GM23338 (cell line): ENCODE measurements around the gene LAT. TPM values are rescaled to one million over a fixed set of nuclear protein-coding genes. Genes with fewer than 3 reads are reported as not detected.

Source experiments
- ATAC-seq: fragments of 200-7000 bp; cut with Tn5 transposase; 3 replicates; pipeline ENCODE4 v1.9.1; 2020
- DNase-seq: peaks from one replicate; pipeline ENCODE4 v3.0.0-alpha.2; 2015; ENCODE audit warnings: low spot score
- H2AFZ ChIP-seq: fragments of 200-600 bp; sonication (generic); 2 replicates; pipeline ENCODE4 v1.8.0; 2016; ENCODE audit warnings: antibody characterized with exemption, mild to moderate bottlenecking, moderate library complexity
- H3F3A ChIP-seq: fragments of 200-600 bp; sonication (generic); replicated peaks from 2 replicates; pipeline ENCODE4 v1.8.0; 2017; ENCODE audit warnings: antibody characterized with exemption, mixed run types, low read depth
- H3K27ac ChIP-seq: fragments of 200-600 bp; sonication (generic); 2 replicates; pipeline ENCODE4 v1.6.1; 2016; ENCODE audit warnings: low read depth
- H3K27me3 ChIP-seq: fragments of 200-600 bp; sonication (generic); 2 replicates; pipeline ENCODE4 v1.8.0; 2016; ENCODE audit warnings: mild to moderate bottlenecking, mixed run types, moderate library complexity; ENCODE audit not compliant: insufficient read depth
- H3K36me3 ChIP-seq: fragments of 200-600 bp; sonication (generic); 2 replicates; pipeline ENCODE4 v1.8.0; 2016; ENCODE audit warnings: mild to moderate bottlenecking; ENCODE audit not compliant: insufficient read depth
- H3K4me1 ChIP-seq: fragments of 200-600 bp; sonication (generic); 2 replicates; pipeline ENCODE4 v1.8.0; 2016; ENCODE audit warnings: mild to moderate bottlenecking, moderate library complexity; ENCODE audit not compliant: insufficient read depth
- H3K4me2 ChIP-seq: fragments of 200-600 bp; sonication (generic); 2 replicates; pipeline ENCODE4 v1.7.1; 2017; ENCODE audit warnings: mixed run types
- H3K4me3 ChIP-seq: fragments of 200-600 bp; sonication (generic); 2 replicates; pipeline ENCODE4 v1.6.1; 2016; ENCODE audit warnings: mixed run types
- H3K79me2 ChIP-seq: fragments of 200-600 bp; sonication (generic); replicated peaks from 2 replicates; pipeline ENCODE4 v1.8.0; 2017; ENCODE audit warnings: mild to moderate bottlenecking; ENCODE audit not compliant: insufficient read depth
- H3K9me2 ChIP-seq: fragments of 200-600 bp; sonication (generic); 2 replicates; pipeline ENCODE4 v1.8.0; 2017; ENCODE audit not compliant: insufficient read depth
- H4K20me1 ChIP-seq: fragments of 200-600 bp; sonication (generic); replicated peaks from 2 replicates; pipeline ENCODE4 v1.8.0; 2017; ENCODE audit warnings: mild to moderate bottlenecking; ENCODE audit not compliant: insufficient read depth
- H3K27ac Mint-ChIP-seq: 2 replicates; pipeline ENCODE4 v1.8.0; 2020; ENCODE audit warnings: inconsistent platforms, mild to moderate bottlenecking, moderate library complexity, mixed read lengths
- H3K27me3 Mint-ChIP-seq: 3 replicates; pipeline ENCODE4 v1.8.0; 2022; ENCODE audit warnings: low read depth, mild to moderate bottlenecking, moderate library complexity, mixed read lengths, inconsistent platforms; ENCODE audit not compliant: insufficient read depth, poor library complexity
- H3K36me3 Mint-ChIP-seq: 3 replicates; pipeline ENCODE4 v1.8.0; 2021; ENCODE audit warnings: low read depth, mild to moderate bottlenecking, inconsistent platforms, moderate library complexity, mixed read lengths
- H3K4me1 Mint-ChIP-seq: 3 replicates; pipeline ENCODE4 v1.8.0; 2020; ENCODE audit warnings: mild to moderate bottlenecking, inconsistent platforms, mixed read lengths
- H3K4me3 Mint-ChIP-seq: 3 replicates; pipeline ENCODE4 v1.8.0; 2021; ENCODE audit warnings: moderate library complexity, mild to moderate bottlenecking, inconsistent platforms, mixed read lengths
- H3K9me3 Mint-ChIP-seq: 3 replicates; pipeline ENCODE4 v1.8.0; 2020; ENCODE audit warnings: moderate library complexity, mild to moderate bottlenecking, inconsistent platforms, mixed read lengths
- CREB1 ChIP-seq: fragments of 250-450 bp; sonication (Bioruptor Pico); IDR thresholded peaks from 2 replicates; pipeline ENCODE4 v1.5.0; 2020; ENCODE audit warnings: low read depth, mild to moderate bottlenecking, moderate library complexity
- EZH2 ChIP-seq: fragments of 200-600 bp; sonication (generic); IDR thresholded peaks from one replicate; pipeline ENCODE4 v1.8.0; 2017; ENCODE audit warnings: antibody characterized with exemption, mild to moderate bottlenecking, low read depth; ENCODE audit not compliant: unreplicated experiment
- EZH2phosphoT487 ChIP-seq: fragments of 200-600 bp; sonication (generic); IDR thresholded peaks from one replicate; pipeline ENCODE4 v1.8.1; 2018; ENCODE audit warnings: antibody characterized with exemption; ENCODE audit not compliant: unreplicated experiment
- JUNB ChIP-seq: IDR thresholded peaks from one replicate; pipeline ENCODE4 v1.6.1; 2016; ENCODE audit warnings: antibody characterized with exemption; ENCODE audit not compliant: unreplicated experiment
- NANOG ChIP-seq: IDR thresholded peaks from 2 replicates; pipeline ENCODE4 v1.6.1; 2016; ENCODE audit warnings: antibody characterized with exemption, borderline replicate concordance
- POLR2AphosphoS5 ChIP-seq: IDR thresholded peaks from 2 replicates; pipeline ENCODE4 v1.6.1; 2016; ENCODE audit warnings: antibody characterized with exemption, low read depth
- REST ChIP-seq: IDR thresholded peaks from one replicate; pipeline ENCODE4 v1.6.1; 2018; ENCODE audit warnings: antibody characterized with exemption; ENCODE audit not compliant: unreplicated experiment
- STAT1 ChIP-seq: IDR thresholded peaks from one replicate; pipeline ENCODE4 v1.6.1; 2016; ENCODE audit warnings: antibody characterized with exemption; ENCODE audit not compliant: unreplicated experiment
- ZNF114 ChIP-seq: fragments of 250-450 bp; sonication (Bioruptor Pico); IDR thresholded peaks from 2 replicates; pipeline ENCODE4 v1.5.0; 2020; ENCODE audit warnings: mild to moderate bottlenecking, moderate library complexity
- ZNF331 ChIP-seq: fragments of 250-450 bp; sonication (Bioruptor Pico); IDR thresholded peaks from 2 replicates; pipeline ENCODE4 v1.5.0; 2020; ENCODE audit warnings: low read depth, mild to moderate bottlenecking, moderate library complexity
- ZNF462 ChIP-seq: fragments of 250-450 bp; sonication (Bioruptor Pico); IDR thresholded peaks from 2 replicates; pipeline ENCODE4 v1.5.0; 2020; ENCODE audit warnings: mild to moderate bottlenecking, moderate library complexity
- polyA plus RNA-seq: library from polyadenylated mRNA; unstranded; fragments of >200 nt; fragmentation: Nextera tagmentation; extraction: Ambion mirVana; gene quantifications from 2 replicates; pipeline ENCODE4 v1.2.1, GENCODE V29; 2016
- total RNA-seq: library from RNA; depleted of rRNA; stranded (reverse); fragments of >200 nt; shearing (Covaris generic); gene quantifications from 2 replicates; pipeline ENCODE4 v1.2.3, GENCODE V29; 2014
- TF ChIP-seq, protein P1 (sequence below): IDR thresholded peaks from 2 replicates; pipeline ENCODE4 v1.6.1; 2016; ENCODE audit warnings: antibody characterized with exemption
- TF ChIP-seq, protein P2 (sequence below), 2 experiments: fragments of 200-600 bp in 1 of 2; sonication (generic) in 1 of 2; conservative IDR thresholded peaks; 2 replicates each; pipeline versions ENCODE4 v1.5.1 to v1.6.1; 2016 to 2017; ENCODE audit warnings: antibody characterized with exemption in 2 of 2, low read depth in 2 of 2, mild to moderate bottlenecking in 2 of 2, moderate library complexity in 1 of 2

The LAT gene
- total and polyA plus RNA-seq, 2 experiments from 2014 or later, result 2.2 to 2.4 TPM

GRCh38 chr16:28935346-28935745 is 49.5 kb upstream of the LAT start:
- Mint-ChIP-seq H3K27me3 (peaks cover 21% of the 10 kb centered on the region), H3K9me3 (no peaks in the 10 kb centered on the region), H3K36me3 (no peaks in the 10 kb centered on the region), H3K27ac (no peak overlapping the region), H3K4me3 (no peak overlapping the region), H3K4me1 (peaks cover 9% of the 10 kb centered on the region)
- Histone ChIP-seq H3K79me2 (no peaks in the 10 kb centered on the region), H3K36me3 (no peaks in the 10 kb centered on the region), H3K4me1 (peaks cover 7% of the 10 kb centered on the region; the same call in 1 of the 2 replicates), H3K27me3 (no peaks in the 10 kb centered on the region), H3K4me2 (no peak overlapping the region), H3K9me2 (no peaks in the 10 kb centered on the region), H4K20me1 (no peaks in the 10 kb centered on the region), H2AFZ (no peak overlapping the region), H3K4me3 (peak overlapping the region; percentile 51; the same call in 1 of the 2 replicates), H3F3A (no peaks in the 10 kb centered on the region), H3K27ac (no peak overlapping the region)
- ATAC-seq (no peak), DNase-seq (no peak)
- TF ChIP-seq, protein P1, sequence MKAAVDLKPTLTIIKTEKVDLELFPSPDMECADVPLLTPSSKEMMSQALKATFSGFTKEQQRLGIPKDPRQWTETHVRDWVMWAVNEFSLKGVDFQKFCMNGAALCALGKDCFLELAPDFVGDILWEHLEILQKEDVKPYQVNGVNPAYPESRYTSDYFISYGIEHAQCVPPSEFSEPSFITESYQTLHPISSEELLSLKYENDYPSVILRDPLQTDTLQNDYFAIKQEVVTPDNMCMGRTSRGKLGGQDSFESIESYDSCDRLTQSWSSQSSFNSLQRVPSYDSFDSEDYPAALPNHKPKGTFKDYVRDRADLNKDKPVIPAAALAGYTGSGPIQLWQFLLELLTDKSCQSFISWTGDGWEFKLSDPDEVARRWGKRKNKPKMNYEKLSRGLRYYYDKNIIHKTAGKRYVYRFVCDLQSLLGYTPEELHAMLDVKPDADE, result no peak
- TF ChIP-seq NANOG (no peak), REST (no peak), ZNF114 (CRISPR knock-in tag) (no peak), EZH2phosphoT487 (no peak), CREB1 (CRISPR knock-in tag) (no peak), EZH2 (no peak), ZNF462 (CRISPR knock-in tag) (no peak), POLR2AphosphoS5 (no peak), JUNB (no peak), STAT1 (no peak), ZNF331 (CRISPR knock-in tag) (no peak)
- TF ChIP-seq, protein P2, sequence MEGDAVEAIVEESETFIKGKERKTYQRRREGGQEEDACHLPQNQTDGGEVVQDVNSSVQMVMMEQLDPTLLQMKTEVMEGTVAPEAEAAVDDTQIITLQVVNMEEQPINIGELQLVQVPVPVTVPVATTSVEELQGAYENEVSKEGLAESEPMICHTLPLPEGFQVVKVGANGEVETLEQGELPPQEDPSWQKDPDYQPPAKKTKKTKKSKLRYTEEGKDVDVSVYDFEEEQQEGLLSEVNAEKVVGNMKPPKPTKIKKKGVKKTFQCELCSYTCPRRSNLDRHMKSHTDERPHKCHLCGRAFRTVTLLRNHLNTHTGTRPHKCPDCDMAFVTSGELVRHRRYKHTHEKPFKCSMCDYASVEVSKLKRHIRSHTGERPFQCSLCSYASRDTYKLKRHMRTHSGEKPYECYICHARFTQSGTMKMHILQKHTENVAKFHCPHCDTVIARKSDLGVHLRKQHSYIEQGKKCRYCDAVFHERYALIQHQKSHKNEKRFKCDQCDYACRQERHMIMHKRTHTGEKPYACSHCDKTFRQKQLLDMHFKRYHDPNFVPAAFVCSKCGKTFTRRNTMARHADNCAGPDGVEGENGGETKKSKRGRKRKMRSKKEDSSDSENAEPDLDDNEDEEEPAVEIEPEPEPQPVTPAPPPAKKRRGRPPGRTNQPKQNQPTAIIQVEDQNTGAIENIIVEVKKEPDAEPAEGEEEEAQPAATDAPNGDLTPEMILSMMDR (conservative IDR thresholded peaks at IDR 0.05; ENCODE audit: low read depth in 2 of 2), result no peak
